Activated CD8-positive, alpha-beta memory T cell treated with anti-CD3 and anti-CD28 coated beads, Interleukin-2, amount 10 ng/mL, durations not matched to agents 7 days and 5 days (primary cell): ENCODE measurements around the gene THBS4. TPM values are rescaled to one million over a fixed set of nuclear protein-coding genes. Genes with fewer than 3 reads are reported as not detected.

Source experiments
- total RNA-seq, 2 experiments: library from RNA; stranded (reverse); gene quantifications; one replicate each; pipeline ENCODE4 v1.2.3, GENCODE V29; 2021

The THBS4 gene
- total RNA-seq, 2 experiments from 2014 or later: 3.4 to 3.6 TPM

Other genes starting within 250 kb of the THBS4 start
- gene MTX3, start 44.1 kb upstream of the THBS4 start, total RNA-seq: 10 to 100 TPM; 31.4 to 39.8 TPM
- 10 to 100 TPM; 26.8 to 38.0 TPM for gene SERINC5, start 220.7 kb downstream of the THBS4 start, total RNA-seq